Transverse colon (tissue), 4 donors: ENCODE measurements around the gene APOB.

Source experiments
- CTCF ChIP-seq, 5 experiments: fragments of 200-600 bp in 3 of 5; fragments of 450-650 bp in 2 of 5; sonication (generic) in 3 of 5; IDR thresholded peaks; 1 replicate in 2 of 5; 2 replicates in 3 of 5; pipeline ENCODE4 v1.5.1; 2016 to 2017; ENCODE audit warnings: antibody characterized with exemption in 5 of 5, inconsistent platforms in 3 of 5, mild to moderate bottlenecking in 2 of 5, moderate library complexity in 1 of 5
- EP300 ChIP-seq: sonication (generic); formaldehyde crosslinking; IDR thresholded peaks from one replicate; pipeline ENCODE4 v1.6.1; 2017; ENCODE audit warnings: antibody characterized with exemption, low read depth
- POLR2A ChIP-seq: fragments of 450-650 bp; IDR thresholded peaks from one replicate; pipeline ENCODE4 v1.6.1; 2016; ENCODE audit warnings: antibody characterized with exemption, mild to moderate bottlenecking, moderate library complexity
- POLR2AphosphoS5 ChIP-seq, 3 donors: sonication (generic); formaldehyde crosslinking; IDR thresholded peaks; one replicate each; pipeline ENCODE4 v1.6.1; 2016; ENCODE audit warnings: antibody characterized with exemption in 3 of 3

GRCh38 chr2:21039080-21039556 lies 4.8 kb downstream of the APOB start:
- TF ChIP-seq EP300 (no peak), POLR2A (no peak), POLR2AphosphoS5 (IDR thresholded peaks at IDR 0.05) (no peak), CTCF (IDR thresholded peaks at IDR 0.05) (no peak)
